ENCODE measurements around the gene NECAB3.

The NECAB3 gene

DNA sequence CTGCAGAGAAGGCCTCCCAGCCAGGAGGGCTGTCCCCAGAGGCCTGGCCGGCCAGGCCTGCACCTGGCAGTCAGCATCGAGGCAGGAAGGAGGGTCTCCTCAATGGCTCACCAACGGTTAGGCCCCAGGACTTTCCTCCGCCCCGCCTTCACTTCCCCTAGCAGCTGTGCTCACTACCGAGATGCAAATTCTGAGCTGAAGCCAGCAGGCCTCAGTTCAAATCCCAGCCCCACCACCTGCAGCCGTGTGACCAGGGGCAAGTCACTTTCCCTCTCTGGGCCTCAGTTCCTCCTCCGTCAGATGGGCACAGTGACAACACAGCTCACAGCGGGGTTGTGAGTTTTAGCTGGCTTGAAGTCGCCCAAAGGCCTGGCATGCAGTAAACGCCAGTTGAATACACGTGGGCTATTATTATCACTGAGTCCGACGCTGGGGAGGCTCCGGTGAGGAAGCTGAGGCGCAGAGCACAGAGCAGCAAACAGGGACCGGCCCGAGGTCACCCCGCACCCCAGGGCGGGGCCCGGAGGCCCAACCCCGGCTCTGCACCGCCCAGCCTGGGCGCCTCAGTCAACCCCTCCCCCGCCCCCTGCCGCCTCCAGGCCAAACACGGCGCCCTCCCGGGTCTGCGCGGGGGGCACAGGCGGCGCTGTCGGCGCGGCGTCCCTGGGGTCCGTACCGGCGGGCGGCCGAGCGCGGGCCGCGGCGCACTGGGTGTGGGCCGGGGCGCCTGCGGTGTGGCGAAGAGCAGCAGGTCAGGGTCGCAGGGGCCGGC, 11.3 kb upstream of the NECAB3 start:
- Histone ChIP-seq H3K4me3 (ENCODE audit: low read depth in 1 of 2, low read length in 1 of 2) (peak overlapping the region; percentile 41 to 59), H3K27me3 (no peaks in the 10 kb centered on the region), H3K27ac (no peak overlapping the region), H3K36me3 (no peaks in the 10 kb centered on the region), H3K4me1 (ENCODE audit: control insufficient read depth in 1 of 2, insufficient read depth in 1 of 2, low read depth in 1 of 2, low read length in 1 of 2) (peaks cover 18 to 22% of the 10 kb centered on the region in 2 experiments), H3K9me3 (no peaks in the 10 kb centered on the region)
- TF ChIP-seq, protein P1, sequence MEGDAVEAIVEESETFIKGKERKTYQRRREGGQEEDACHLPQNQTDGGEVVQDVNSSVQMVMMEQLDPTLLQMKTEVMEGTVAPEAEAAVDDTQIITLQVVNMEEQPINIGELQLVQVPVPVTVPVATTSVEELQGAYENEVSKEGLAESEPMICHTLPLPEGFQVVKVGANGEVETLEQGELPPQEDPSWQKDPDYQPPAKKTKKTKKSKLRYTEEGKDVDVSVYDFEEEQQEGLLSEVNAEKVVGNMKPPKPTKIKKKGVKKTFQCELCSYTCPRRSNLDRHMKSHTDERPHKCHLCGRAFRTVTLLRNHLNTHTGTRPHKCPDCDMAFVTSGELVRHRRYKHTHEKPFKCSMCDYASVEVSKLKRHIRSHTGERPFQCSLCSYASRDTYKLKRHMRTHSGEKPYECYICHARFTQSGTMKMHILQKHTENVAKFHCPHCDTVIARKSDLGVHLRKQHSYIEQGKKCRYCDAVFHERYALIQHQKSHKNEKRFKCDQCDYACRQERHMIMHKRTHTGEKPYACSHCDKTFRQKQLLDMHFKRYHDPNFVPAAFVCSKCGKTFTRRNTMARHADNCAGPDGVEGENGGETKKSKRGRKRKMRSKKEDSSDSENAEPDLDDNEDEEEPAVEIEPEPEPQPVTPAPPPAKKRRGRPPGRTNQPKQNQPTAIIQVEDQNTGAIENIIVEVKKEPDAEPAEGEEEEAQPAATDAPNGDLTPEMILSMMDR (IDR thresholded peaks at IDR 0.05) = no peak

DNA sequence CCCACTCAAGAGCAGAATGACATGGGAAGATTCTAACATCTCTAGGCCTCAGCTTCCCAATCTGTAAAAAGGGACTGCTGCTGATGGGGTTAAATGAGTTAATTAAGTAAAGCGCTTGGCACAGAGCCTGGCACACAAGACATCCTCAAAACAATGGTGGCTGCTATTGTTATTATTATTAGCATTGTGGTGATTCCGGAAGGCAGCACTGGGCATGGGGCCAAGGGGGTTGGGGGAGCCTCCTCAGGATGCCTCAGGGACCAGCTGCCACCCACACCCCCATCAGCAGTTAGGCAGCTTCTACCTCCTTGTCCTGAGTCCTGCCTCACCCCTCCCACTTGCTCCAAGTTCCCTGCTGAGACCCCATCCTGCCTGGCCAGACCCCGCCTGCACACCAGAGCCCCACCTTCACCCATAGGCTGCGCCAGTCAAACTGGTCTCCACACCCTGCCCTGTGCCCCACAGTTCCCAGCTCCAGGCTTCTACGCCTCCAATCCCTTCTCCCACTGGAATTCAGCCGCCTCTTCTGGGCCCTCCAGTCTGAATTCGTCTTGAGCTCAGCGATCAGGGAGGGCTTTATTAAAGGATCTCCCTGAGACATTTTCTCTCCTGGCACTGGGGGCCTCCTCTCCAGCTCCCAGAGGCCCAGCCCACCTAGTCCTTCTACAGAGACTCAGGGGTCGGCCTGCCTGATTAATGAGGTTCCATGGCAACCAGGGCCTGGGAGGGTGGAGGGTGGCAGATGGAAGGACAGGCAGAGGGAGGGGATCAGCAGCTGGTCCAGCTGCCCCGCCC, 10.5 kb upstream of the NECAB3 start:
- Histone ChIP-seq H3K27ac (no peak overlapping the region), H3K36me3 (peaks cover 3% of the 10 kb centered on the region), H3K4me1 (ENCODE audit: control insufficient read depth in 1 of 2, insufficient read depth in 1 of 2, low read depth in 1 of 2, low read length in 1 of 2) (peaks cover 18 to 22% of the 10 kb centered on the region in 2 experiments), H3K9me3 (no peaks in the 10 kb centered on the region), H3K27me3 (no peaks in the 10 kb centered on the region), H3K4me3 (ENCODE audit: low read depth in 1 of 2, low read length in 1 of 2) (no peak overlapping the region)
- TF ChIP-seq, protein P1 (IDR thresholded peaks at IDR 0.05) = no peak

DNA sequence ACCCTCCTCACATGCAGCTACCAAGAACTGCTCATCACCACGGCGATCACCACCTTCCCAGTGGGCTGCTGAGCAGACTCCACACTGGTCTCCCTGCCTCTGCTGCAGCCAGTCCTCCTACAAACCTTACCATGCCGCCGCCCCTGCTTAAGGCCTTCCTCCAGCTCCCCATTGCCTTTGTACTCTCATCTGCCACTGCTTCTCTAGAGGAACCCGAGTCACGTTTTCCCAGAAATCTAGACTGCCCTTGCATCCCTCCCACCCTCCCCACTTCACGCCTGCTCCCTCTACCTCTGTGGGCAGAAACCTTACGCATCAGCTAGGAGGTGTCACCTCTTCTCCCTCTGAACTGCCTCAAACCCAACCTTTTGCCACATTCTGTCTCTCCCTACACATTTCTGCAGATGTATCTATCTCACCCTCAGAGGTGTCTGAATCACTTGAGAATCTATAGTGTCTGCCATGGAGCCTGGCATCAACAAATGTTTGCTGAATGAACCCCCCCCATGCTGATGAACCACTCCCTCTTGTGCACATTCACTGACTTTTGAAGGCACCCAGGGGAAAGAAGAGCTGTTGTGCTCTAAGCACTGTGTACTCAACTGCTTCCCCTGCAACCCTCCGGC, 7.6 kb upstream of the NECAB3 start:
- TF ChIP-seq, protein P1 (IDR thresholded peaks at IDR 0.05) = no peak
- peaks cover 5% of the 10 kb centered on the region for H3K36me3 ChIP-seq
- H3K27me3 ChIP-seq = no peaks in the 10 kb centered on the region

DNA sequence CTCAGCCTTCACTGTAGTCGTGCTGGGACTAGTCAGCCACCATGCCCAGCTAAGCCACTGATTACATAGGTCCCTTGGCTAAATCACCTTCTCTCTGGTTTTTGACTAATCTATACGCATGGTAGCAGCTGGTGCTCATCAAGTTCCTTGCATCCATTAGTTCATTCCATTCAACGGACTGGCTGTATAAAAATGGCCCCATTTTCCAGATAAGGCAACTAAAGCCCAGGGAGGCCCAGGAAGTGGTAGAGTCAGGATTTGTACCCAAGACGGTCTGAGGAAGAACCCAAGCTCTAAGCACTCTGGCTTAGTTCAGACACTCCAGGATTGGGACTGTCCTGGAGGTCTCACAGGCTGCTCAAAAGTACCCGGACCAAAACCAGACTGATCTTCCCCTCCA, 7.1 kb upstream of the NECAB3 start:
- H3K27ac ChIP-seq = no peak overlapping the region
- no peak overlapping the region for H3K4me3 ChIP-seq (ENCODE audit: low read depth in 1 of 2, low read length in 1 of 2)
- peaks cover 12 to 16% of the 10 kb centered on the region in 2 experiments for H3K4me1 ChIP-seq (ENCODE audit: control insufficient read depth in 1 of 2, insufficient read depth in 1 of 2, low read depth in 1 of 2, low read length in 1 of 2)
- TF ChIP-seq, protein P1 (IDR thresholded peaks at IDR 0.05) = no peak
- no peaks in the 10 kb centered on the region for H3K9me3 ChIP-seq
- no peaks in the 10 kb centered on the region for H3K27me3 ChIP-seq
- peaks cover 5% of the 10 kb centered on the region for H3K36me3 ChIP-seq

More for the DNA sequence above, 7.6 kb upstream of the NECAB3 start:
- Histone ChIP-seq H3K4me3 (ENCODE audit: low read depth in 1 of 2, low read length in 1 of 2) (no peak overlapping the region), H3K27ac (no peak overlapping the region), H3K9me3 (no peaks in the 10 kb centered on the region), H3K4me1 (ENCODE audit: control insufficient read depth in 1 of 2, insufficient read depth in 1 of 2, low read depth in 1 of 2, low read length in 1 of 2) (peaks cover 16 to 20% of the 10 kb centered on the region in 2 experiments)

DNA sequence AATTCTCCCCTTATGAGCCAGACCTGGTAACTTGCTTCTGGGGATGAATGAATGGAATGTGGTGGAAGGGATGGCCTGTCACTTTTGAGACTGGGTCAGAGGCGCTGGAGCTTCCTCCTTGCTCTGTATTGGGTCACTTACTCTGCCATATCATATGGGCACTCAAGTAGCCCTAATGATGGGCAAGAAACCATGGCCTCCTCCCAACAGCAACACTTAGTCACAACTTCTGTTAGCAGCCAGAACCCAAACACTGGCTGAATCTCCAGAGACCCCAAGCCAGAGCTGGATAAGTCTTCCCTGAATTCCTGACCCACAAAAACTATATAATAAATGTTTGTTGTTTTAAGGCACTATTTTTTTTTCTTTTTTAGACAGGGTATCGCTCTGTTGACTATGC, 6.5 kb upstream of the NECAB3 start:
- Histone ChIP-seq H3K4me3 (ENCODE audit: low read depth in 1 of 2, low read length in 1 of 2) (no peak overlapping the region), H3K27me3 (no peaks in the 10 kb centered on the region), H3K9me3 (no peaks in the 10 kb centered on the region), H3K27ac (no peak overlapping the region), H3K4me1 (ENCODE audit: control insufficient read depth in 1 of 2, insufficient read depth in 1 of 2, low read depth in 1 of 2, low read length in 1 of 2) (peaks cover 11 to 13% of the 10 kb centered on the region in 2 experiments), H3K36me3 (peaks cover 5% of the 10 kb centered on the region)
- TF ChIP-seq, protein P1 (IDR thresholded peaks at IDR 0.05) = no peak
